ENCODE data around the gene PALD1. TPM values are rescaled to one million over a fixed set of nuclear protein-coding genes. Genes with fewer than 3 reads are reported as not detected.

Gene PALD1
- total and polyA plus RNA-seq, 2 experiments from 2014 or later: 11.9 to 58.2 TPM

DNA sequence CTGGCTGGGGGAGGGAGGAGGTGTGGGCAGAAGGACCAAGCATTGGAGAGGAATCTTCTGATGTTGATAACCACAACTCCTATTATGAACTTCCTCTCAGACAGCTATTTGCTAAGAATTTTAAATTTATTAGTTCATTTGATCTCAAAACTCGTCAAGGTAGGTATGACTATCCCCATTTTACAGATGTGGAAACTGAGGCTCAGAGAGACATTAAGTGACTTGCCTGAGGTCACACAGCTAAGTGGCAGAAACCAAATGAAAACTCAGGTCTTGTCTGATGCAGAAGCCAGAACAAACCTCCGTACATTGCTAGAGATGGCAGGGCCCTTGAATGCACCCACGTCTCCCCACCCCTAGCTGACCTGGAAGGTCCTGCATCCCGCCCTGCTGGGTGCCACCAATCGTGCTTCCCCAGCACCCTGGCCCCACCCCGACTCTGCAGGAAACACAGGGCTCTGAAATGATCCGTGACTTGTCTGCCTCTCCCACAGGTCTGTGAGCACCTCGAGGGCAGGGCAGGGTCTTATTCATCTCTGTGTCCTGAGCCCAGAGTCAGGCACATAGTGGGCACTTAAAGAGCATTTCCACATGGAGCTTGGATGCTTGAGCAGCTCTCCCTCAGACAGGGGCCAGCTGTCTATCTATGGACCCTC is 5.6 kb upstream of the PALD1 start:
- H3K36me3 ChIP-seq (ENCODE audit: insufficient read depth): no peaks in the 10 kb centered on the region
- Mint-ChIP-seq H3K27me3 (ENCODE audit: insufficient read depth, low read depth, poor library complexity) (peaks cover 26% of the 10 kb centered on the region), H3K4me1 (peaks cover 17% of the 10 kb centered on the region), H3K36me3 (ENCODE audit: low read depth) (no peaks in the 10 kb centered on the region), H3K9me3 (no peaks in the 10 kb centered on the region), H3K4me3 (no peak overlapping the region), H3K27ac (no peak overlapping the region)
- H2AFZ ChIP-seq: no peak overlapping the region
- ATAC-seq (no peak), DNase-seq (ENCODE audit: low spot score) (no peak)
- H3K4me2 ChIP-seq: no peak overlapping the region
- H3K4me1 ChIP-seq (ENCODE audit: insufficient read depth): peaks cover 10% of the 10 kb centered on the region
- H3K27me3 ChIP-seq (ENCODE audit: insufficient read depth): 0 out of 2 replicates have a peak, but pooled peaks cover 3% of the 10 kb centered on the region
- H3K79me2 ChIP-seq (replicated peaks; ENCODE audit: insufficient read depth): no peaks in the 10 kb centered on the region
- no peaks in the 10 kb centered on the region for H3K9me2 ChIP-seq (ENCODE audit: insufficient read depth)
- H3K4me3 ChIP-seq: no peak overlapping the region
- no peaks in the 10 kb centered on the region for H4K20me1 ChIP-seq (replicated peaks; ENCODE audit: insufficient read depth)
- TF ChIP-seq, protein P1, sequence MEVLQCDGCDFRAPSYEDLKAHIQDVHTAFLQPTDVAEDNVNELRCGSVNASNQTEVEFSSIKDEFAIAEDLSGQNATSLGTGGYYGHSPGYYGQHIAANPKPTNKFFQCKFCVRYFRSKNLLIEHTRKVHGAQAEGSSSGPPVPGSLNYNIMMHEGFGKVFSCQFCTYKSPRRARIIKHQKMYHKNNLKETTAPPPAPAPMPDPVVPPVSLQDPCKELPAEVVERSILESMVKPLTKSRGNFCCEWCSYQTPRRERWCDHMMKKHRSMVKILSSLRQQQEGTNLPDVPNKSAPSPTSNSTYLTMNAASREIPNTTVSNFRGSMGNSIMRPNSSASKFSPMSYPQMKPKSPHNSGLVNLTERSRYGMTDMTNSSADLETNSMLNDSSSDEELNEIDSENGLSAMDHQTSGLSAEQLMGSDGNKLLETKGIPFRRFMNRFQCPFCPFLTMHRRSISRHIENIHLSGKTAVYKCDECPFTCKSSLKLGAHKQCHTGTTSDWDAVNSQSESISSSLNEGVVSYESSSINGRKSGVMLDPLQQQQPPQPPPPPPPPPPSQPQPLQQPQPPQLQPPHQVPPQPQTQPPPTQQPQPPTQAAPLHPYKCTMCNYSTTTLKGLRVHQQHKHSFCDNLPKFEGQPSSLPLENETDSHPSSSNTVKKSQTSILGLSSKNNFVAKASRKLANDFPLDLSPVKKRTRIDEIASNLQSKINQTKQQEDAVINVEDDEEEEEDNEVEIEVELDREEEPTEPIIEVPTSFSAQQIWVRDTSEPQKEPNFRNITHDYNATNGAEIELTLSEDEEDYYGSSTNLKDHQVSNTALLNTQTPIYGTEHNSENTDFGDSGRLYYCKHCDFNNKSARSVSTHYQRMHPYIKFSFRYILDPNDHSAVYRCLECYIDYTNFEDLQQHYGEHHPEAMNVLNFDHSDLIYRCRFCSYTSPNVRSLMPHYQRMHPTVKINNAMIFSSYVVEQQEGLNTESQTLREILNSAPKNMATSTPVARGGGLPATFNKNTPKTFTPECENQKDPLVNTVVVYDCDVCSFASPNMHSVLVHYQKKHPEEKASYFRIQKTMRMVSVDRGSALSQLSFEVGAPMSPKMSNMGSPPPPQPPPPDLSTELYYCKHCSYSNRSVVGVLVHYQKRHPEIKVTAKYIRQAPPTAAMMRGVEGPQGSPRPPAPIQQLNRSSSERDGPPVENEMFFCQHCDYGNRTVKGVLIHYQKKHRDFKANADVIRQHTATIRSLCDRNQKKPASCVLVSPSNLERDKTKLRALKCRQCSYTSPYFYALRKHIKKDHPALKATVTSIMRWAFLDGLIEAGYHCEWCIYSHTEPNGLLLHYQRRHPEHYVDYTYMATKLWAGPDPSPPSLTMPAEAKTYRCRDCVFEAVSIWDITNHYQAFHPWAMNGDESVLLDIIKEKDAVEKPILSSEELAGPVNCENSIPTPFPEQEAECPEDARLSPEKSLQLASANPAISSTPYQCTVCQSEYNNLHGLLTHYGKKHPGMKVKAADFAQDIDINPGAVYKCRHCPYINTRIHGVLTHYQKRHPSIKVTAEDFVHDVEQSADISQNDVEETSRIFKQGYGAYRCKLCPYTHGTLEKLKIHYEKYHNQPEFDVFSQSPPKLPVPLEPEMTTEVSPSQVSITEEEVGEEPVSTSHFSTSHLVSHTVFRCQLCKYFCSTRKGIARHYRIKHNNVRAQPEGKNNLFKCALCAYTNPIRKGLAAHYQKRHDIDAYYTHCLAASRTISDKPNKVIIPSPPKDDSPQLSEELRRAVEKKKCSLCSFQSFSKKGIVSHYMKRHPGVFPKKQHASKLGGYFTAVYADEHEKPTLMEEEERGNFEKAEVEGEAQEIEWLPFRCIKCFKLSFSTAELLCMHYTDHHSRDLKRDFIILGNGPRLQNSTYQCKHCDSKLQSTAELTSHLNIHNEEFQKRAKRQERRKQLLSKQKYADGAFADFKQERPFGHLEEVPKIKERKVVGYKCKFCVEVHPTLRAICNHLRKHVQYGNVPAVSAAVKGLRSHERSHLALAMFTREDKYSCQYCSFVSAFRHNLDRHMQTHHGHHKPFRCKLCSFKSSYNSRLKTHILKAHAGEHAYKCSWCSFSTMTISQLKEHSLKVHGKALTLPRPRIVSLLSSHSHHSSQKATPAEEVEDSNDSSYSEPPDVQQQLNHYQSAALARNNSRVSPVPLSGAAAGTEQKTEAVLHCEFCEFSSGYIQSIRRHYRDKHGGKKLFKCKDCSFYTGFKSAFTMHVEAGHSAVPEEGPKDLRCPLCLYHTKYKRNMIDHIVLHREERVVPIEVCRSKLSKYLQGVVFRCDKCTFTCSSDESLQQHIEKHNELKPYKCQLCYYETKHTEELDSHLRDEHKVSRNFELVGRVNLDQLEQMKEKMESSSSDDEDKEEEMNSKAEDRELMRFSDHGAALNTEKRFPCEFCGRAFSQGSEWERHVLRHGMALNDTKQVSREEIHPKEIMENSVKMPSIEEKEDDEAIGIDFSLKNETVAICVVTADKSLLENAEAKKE (CRISPR knock-in tag; IDR thresholded peaks at IDR 0.05): no peak
- no peak for TF ChIP-seq ZNF331 (CRISPR knock-in tag; IDR thresholded peaks at IDR 0.05; ENCODE audit: low read depth)
- peaks cover 4% of the 10 kb centered on the region; the same call in 1 of the 2 replicates for H3F3A ChIP-seq (replicated peaks; ENCODE audit: low read depth)
- no peak overlapping the region for H3K27ac ChIP-seq (ENCODE audit: low read depth)

DNA sequence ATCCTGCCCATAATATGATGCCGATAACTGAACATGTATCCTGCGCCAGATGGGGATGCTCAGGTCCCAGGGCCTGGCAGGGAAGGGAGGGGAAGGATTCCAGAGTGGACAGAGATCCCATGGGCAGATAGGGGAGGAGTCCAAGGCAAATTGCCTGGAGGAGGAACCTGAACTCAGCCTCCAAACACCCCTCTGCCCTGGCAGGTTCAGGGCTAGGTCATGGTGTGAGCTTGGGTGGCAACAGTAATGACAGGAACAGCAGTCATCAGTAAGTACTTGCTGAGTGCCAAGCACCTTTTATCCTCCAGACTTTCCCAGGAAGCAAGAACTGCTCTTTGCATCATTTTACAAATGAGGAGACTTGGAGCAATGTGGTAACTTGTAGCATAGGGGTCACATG is 3.8 kb upstream of the PALD1 start:
- Mint-ChIP-seq H3K27ac (no peak overlapping the region), H3K27me3 (ENCODE audit: insufficient read depth, low read depth, poor library complexity) (peaks cover 27% of the 10 kb centered on the region)
- TF ChIP-seq, protein P2, sequence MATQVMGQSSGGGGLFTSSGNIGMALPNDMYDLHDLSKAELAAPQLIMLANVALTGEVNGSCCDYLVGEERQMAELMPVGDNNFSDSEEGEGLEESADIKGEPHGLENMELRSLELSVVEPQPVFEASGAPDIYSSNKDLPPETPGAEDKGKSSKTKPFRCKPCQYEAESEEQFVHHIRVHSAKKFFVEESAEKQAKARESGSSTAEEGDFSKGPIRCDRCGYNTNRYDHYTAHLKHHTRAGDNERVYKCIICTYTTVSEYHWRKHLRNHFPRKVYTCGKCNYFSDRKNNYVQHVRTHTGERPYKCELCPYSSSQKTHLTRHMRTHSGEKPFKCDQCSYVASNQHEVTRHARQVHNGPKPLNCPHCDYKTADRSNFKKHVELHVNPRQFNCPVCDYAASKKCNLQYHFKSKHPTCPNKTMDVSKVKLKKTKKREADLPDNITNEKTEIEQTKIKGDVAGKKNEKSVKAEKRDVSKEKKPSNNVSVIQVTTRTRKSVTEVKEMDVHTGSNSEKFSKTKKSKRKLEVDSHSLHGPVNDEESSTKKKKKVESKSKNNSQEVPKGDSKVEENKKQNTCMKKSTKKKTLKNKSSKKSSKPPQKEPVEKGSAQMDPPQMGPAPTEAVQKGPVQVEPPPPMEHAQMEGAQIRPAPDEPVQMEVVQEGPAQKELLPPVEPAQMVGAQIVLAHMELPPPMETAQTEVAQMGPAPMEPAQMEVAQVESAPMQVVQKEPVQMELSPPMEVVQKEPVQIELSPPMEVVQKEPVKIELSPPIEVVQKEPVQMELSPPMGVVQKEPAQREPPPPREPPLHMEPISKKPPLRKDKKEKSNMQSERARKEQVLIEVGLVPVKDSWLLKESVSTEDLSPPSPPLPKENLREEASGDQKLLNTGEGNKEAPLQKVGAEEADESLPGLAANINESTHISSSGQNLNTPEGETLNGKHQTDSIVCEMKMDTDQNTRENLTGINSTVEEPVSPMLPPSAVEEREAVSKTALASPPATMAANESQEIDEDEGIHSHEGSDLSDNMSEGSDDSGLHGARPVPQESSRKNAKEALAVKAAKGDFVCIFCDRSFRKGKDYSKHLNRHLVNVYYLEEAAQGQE (IDR thresholded peaks at IDR 0.05; ENCODE audit: unreplicated experiment): no peak
- TF ChIP-seq ZNF331 (CRISPR knock-in tag; IDR thresholded peaks at IDR 0.05; ENCODE audit: low read depth) (no peak), NANOG (IDR thresholded peaks at IDR 0.05; ENCODE audit: borderline replicate concordance) (no peak), POLR2AphosphoS5 (IDR thresholded peaks at IDR 0.05; ENCODE audit: low read depth) (no peak)

More for the DNA sequence above, 3.8 kb upstream of the PALD1 start:
- ATAC-seq: no peak
- peaks cover 16% of the 10 kb centered on the region for H3K4me1 ChIP-seq (ENCODE audit: insufficient read depth)
- H3K79me2 ChIP-seq (replicated peaks; ENCODE audit: insufficient read depth): peaks cover 9% of the 10 kb centered on the region
- 0 out of 2 replicates have a peak, but pooled peaks cover 3% of the 10 kb centered on the region for H3K27me3 ChIP-seq (ENCODE audit: insufficient read depth)
- no peak overlapping the region; the same call in 2 of the 3 replicates for H3K4me3 Mint-ChIP-seq
- no peak overlapping the region for H3K4me3 ChIP-seq
- no peaks in the 10 kb centered on the region for H3K9me3 Mint-ChIP-seq
- no peaks in the 10 kb centered on the region; the same call in 1 of the 2 replicates for H4K20me1 ChIP-seq (replicated peaks; ENCODE audit: insufficient read depth)
- H3F3A ChIP-seq (replicated peaks; ENCODE audit: low read depth): peaks cover 7% of the 10 kb centered on the region; the same call in 1 of the 2 replicates
- no peaks in the 10 kb centered on the region for H3K36me3 ChIP-seq (ENCODE audit: insufficient read depth)
- no peak overlapping the region for H3K4me2 ChIP-seq
- no peak for DNase-seq (ENCODE audit: low spot score)
- no peak overlapping the region for H3K27ac ChIP-seq (ENCODE audit: low read depth)
- H2AFZ ChIP-seq: no peak overlapping the region
- H3K36me3 Mint-ChIP-seq (ENCODE audit: low read depth): no peaks in the 10 kb centered on the region
- H3K4me1 Mint-ChIP-seq: peaks cover 18% of the 10 kb centered on the region
- no peaks in the 10 kb centered on the region for H3K9me2 ChIP-seq (ENCODE audit: insufficient read depth)
